Ecto neural progenitor cell (in vitro differentiated cells): ENCODE data around the gene MCHR2.
A peak's percentile ranks its signal among the peaks of the same experiment; 100 is the strongest.
"Not testable (repeated sequence)": the region's sequence is repeated elsewhere in the genome, so short reads cannot be mapped to it uniquely, and the experiment has no call there.

Experiments
- DNase-seq: peaks from one replicate; pipeline ENCODE4 v3.0.0-alpha.2; 2018; ENCODE audit warnings: low spot score

MCHR2 gene, protein sequence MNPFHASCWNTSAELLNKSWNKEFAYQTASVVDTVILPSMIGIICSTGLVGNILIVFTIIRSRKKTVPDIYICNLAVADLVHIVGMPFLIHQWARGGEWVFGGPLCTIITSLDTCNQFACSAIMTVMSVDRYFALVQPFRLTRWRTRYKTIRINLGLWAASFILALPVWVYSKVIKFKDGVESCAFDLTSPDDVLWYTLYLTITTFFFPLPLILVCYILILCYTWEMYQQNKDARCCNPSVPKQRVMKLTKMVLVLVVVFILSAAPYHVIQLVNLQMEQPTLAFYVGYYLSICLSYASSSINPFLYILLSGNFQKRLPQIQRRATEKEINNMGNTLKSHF

DNA sequence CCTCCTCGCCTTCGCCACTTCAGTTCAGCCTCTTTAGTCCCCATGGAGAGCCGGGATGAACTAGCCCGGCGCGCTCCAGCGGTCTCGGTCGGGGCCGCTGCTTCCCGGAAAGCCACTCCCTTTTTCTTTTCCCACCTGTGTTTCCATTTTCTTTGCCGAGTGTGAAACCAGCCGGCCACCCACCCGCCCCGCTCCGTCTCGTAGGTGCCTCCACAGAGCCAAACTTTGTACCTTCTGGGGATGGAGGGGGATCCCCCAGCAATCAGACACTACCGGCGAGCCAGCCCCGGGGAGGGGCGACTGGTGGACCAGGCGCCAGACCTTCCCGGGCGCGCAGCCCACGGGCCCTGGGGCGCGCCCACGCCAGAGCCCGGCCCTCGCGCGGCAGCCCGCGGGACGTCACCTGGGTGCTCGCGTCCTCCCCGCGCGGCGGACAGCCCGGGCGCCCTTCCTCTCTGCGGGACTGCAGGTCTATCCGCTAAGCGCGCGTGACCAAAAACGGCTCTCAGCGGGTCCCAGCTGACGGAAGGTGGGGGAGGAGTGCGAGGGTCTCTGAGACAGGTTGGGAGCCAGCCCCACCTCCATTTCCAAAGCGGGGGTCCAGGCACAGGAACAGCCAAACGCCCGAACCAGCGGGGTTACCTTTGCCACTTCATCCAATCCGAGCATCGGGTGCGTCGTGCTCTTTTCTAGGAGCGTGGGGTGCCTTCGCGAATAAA lies at the start of gene MCHR2:
TSS of gene MCHR2 (minus strand) at position 691 of the 719 bp plus-strand sequence. CDS start 38,076 bp downstream, outside the sequence.
- DNase-seq = peak; percentile 62

DNA sequence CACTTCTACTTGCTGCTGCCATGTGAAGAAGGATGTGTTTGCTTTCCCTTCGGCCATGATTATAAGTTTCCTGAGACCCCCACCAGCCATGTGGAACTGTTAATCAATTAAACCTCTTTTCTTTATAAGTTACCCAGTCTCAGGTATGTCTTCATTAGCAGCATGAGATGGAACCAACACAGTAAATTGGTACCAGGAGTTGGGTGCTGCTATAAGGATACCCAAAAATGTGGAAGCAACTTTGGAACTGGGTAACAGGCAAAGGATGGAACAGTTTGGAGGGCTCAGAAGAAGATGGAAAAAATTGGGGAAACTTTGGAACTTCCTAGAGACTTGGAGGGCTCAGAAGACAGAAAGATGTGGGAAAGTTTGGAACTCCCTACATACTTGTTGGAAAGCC lies 44.5 kb upstream of the MCHR2 start:
- not testable (repeated sequence) for DNase-seq

DNA sequence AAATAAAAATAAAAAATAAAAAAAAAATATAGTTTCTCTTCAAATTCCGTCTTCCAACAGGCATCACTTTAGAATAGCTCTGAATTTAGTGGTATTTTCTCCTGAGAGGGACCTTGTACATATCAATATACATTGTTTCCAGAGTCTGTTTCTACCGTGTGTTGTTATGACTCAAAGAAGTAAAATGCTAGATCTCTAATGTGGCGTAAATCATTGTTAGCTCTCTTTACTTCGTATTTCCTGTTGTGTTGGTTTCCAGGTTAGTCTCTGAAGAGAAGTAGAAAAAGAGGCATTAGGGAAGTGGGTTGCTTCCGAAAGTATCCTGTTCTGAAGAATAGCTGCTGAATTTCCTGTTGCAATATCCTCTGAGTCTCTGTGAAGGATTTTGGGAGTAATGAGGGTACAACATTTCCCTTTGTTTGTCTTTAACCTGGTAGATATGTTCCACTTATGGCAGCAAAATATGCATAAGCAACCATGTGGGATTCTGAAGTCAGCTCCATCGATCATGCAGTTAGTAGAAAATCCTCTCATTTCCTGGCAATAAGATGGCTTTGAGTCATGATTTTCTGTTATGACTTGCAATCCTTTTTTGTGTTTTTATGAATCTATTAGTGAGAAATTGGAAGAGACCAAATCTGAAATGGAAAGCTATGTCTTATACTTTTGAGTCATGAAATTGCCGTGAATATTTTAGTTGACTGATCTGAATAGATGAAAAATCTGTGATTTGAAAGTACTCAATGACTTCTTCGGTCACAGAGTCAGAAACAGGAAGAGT lies 42.0 kb upstream of the MCHR2 start:
- DNase-seq = no peak

DNA sequence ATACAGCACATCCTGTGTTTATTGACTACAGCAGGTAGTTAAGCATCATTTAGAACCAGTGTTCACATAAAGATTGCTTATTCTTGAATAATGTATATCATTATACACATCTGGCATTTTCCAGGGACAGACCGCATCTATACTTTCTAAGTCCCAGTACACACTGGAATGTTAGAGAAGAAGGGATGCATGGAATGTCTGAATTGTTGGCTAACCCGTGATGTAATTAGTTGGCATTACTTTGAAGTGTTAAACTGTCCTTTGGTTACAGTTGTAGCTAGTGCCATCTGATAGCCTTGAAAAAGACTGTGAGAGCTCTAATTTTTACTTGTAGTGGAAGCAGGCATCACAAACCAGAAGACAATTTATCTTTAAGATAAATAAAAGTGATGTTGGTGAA lies 29.8 kb upstream of the MCHR2 start:
- DNase-seq = no peak

DNA sequence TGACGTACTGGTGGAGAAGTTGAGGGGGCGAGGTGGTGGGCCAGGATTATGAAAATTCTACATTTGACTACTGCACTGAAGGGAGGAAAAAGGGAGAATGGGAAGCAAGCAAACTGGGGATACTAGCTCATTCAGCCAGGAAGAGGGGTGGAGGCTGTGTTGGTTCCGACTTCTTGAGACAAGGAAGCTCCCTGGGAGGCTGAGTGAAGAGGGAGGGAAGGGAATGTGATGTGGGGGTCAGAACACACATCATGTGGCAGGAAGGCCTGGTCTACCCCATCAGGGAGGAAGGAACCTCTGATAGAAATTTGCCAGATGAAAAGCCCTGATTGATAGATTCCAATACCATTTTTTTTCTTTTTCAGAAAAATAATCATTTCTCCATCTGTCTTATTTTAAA lies 28.8 kb upstream of the MCHR2 start:
- DNase-seq = no peak

- DNase-seq = no peak
Measured at GRCh38 chr6:100008857-100009256, 14.8 kb upstream of the MCHR2 start.

- DNase-seq = peak; percentile 55
Measured at GRCh38 chr6:100001915-100002388, 7.9 kb upstream of the MCHR2 start.

- DNase-seq = no peak
Measured at GRCh38 chr6:99997141-99997540, 3.1 kb upstream of the MCHR2 start.

DNA sequence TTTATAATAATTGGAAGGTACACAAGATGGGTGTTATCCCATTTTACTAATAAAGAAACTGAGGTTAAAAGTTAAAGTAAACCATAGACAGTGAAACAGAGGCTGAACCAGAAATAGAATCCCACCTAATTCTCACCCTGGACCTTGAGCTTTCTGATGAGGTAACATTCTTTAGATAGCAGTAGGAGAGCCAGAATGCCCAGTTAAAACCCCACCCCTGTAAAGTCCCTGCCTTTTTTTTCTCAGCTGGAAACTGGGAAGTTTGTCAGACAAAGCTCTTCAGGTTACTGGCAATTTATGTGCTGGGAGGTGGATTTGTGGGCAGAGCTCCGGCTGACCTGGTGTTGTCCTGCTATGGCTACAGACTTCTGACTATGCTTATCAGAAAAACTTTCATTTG lies 1.9 kb upstream of the MCHR2 start:
- DNase-seq = no peak

DNA sequence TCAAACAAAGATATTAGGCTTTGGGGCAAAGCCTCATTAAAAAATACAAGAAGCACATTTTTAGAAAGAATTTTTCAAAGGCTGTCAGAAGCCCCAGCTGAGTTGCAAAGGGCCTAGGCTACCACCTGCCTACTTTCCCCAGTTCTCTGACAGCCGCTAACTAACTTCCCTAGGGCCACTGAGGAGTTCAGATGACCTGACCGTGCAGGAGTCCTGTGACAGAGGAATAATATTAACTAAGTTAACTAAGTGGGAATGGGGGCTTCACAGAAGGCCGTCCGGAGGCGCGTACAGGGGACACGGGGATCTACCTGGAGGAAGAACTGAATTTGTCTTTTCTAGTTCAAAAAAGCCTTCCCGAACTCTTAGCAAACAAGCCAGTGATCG lies 884 bp downstream of the MCHR2 start:
- DNase-seq = no peak

GRCh38 chr6:99991955-99992354 lies 2.1 kb downstream of the MCHR2 start:
- no peak for DNase-seq

DNA sequence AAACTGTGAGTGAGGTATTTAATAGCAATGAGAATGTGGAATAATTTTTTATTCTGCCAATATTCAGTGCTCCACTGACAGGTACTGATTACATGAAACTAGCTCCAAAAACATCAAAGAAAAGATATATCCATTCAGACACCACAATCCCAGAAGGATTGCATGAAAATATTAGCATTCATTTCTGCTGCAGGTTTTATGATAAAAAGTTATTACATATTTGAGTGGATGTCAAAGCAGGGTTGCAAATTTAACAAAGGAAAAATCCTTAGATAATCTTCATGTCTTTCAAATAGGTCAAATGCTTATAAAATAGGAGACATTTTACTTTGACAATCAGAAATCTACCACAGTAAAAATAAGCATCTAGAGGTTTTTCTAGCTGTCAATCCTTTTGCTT lies 13.3 kb downstream of the MCHR2 start:
- DNase-seq = no peak

- no peak for DNase-seq
Measured at GRCh38 chr6:99979953-99980352, 14.1 kb downstream of the MCHR2 start.

DNA sequence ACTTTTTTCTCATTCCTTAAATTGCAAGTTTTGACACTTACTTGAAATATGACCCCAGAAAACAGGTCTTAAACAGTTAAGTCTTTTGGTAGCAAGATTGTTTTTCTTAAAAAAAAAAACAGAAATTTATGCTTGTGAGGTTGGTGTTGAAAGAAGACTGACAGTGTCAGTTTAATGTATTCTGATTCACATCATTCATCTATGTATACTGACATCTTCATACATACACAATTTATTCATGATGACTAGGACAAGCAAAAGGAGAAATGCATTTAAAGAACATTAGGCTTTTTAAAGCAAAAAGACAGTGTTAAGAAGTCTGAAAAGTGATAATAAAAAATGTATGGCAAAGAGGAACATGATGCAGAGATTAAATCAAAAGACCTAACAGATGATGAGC lies 27.0 kb downstream of the MCHR2 start:
- DNase-seq = no peak

- DNase-seq = no peak
Measured at GRCh38 chr6:99960027-99960426, 34.0 kb downstream of the MCHR2 start.

GRCh38 chr6:99951016-99951805 lies 42.8 kb downstream of the MCHR2 start:
- DNase-seq = no peak

GRCh38 chr6:99946005-99946404 lies 48.0 kb downstream of the MCHR2 start:
- no peak for DNase-seq

DNA sequence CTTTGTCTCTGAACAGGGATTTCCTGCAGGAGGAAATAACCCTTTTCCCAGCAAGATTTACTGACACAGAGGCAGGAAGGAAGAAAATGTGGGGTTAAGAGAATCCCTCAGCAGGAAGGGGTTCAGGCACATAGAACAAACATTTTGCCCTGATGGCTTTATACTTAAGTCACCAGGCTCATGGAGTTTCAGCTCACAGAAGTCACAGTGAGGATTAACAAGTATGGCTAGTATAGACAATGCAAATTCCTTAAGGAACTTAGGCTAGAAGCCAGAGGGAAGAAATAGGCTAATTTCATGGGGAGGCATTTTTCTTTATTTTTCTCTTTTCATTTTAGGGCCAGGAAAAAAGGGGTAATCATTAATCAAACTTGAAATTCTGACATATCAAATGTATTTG lies 50.2 kb downstream of the MCHR2 start:
- DNase-seq = no peak

GRCh38 chr6:99940582-99940981 lies 53.4 kb downstream of the MCHR2 start:
- no peak for DNase-seq

DNA sequence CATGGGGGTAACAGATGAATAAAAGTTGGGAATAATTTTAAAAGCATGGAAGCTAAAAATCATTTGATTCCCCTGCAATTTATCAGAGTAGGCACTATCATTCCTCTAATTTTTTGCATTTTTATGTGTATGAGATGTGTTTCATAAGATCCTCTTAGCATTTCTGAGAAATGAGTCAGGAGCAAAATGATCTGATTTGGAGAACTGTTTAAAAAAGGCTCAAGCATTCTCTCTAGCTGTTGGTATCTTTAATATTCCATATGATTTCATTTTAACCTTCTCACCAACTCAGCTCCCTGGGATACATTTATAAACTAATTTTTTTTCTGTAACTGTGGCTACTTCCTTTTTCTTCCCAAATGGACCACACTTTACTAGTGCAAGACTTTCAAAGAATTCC lies 60.9 kb downstream of the MCHR2 start:
- DNase-seq = no peak

- no peak for DNase-seq
Measured at GRCh38 chr6:99912657-99913056, 81.4 kb downstream of the MCHR2 start.
